SKM-1 treated with dmso at 0.1 percent for 144 hours (cell line): Measurements from ENCODE around the gene AHCYL2.
"Not testable (repeated sequence)": the region's sequence is repeated elsewhere in the genome, so short reads cannot be mapped to it uniquely, and the experiment has no call there.

Experiments
- DNase-seq: peaks from one replicate; lab custom pipeline; 2025; ENCODE audit not compliant: unreplicated experiment; lab: John Stamatoyannopoulos, UW

The AHCYL2 gene

GRCh38 chr7:129347330-129347729, 122.5 kb downstream of the AHCYL2 start:
- no peak for DNase-seq

DNA sequence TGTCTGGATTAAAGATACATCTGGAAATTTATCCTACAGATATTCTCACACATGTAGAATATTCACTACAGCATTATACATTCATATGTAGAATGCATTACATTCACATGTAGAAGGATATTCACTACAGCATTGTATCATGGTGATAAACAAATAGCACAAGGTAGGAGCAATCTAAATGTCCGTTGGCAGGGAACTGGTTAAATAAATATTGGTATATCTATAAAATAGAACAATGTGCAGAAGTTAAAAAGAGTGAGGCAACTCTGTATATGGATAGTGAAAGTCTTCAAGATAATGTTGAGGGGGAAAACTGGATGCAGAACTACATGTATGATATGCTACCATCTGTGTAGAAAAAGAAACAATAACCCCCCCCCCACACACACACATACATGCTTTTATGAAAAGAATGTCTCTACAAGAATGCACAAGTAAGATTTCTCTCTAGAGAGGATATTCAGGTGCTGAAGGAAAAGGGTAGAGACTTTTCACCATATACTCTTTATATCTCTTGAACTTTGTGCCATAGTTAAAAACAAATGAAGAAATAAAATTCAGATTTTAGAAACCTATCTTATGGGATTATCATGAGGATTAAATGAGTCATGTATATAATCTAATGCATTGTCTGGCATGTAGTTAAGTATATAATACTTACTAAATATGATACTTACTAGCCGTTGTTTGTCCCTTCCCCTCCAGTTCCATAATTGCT, 123.4 kb downstream of the AHCYL2 start:
- DNase-seq, result no peak

DNA sequence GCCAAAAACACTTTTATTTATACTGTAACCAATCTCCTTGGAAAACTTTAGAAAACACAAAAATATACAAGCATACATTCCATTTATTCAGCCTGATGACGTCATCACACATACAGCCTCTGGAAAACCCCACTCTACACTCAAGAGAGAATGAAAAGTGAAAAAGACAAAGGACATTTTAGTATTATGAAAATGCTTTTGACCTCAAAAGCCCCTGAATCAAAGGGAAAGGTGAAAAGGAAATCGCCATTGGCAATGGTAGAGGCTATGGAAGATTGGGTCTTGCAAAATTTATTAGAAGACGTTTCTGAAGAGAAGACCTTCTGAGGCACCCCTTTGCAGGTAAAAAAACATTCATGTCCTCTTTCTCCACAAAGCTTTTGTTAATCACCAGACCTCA, 126.5 kb downstream of the AHCYL2 start:
- no peak for DNase-seq

- DNase-seq, result not testable (repeated sequence)
These were observed 128.3 kb downstream of the AHCYL2 start for GRCh38 chr7:129353104-129353503.

- peak; percentile 50 for DNase-seq
These were observed 129.8 kb downstream of the AHCYL2 start for GRCh38 chr7:129354428-129355157.

- DNase-seq, result no peak
These were observed 131.3 kb downstream of the AHCYL2 start for GRCh38 chr7:129356176-129356575.

DNA sequence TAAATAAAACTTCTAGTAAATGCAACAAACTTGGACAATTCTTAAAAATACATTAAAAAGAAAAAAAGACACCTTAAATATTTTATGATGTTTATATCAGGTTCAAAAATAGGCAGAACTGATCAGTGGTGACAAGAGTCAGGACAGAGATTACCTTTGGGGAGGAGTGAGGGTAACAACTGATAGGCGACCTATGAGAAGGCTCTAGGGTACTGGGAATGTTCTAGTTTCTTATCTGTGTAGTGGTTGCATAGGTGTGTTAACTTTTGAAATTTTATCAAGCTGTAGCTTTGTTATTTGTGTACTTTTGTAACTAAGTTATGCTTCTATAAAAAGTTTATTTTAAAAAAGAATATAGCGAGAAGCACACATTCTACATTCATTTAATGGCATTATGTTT, 134.3 kb downstream of the AHCYL2 start:
- DNase-seq, result no peak

- no peak for DNase-seq
These were observed 134.8 kb downstream of the AHCYL2 start for GRCh38 chr7:129359638-129360037.

GRCh38 chr7:129361771-129362170, 136.9 kb downstream of the AHCYL2 start:
- no peak for DNase-seq

DNA sequence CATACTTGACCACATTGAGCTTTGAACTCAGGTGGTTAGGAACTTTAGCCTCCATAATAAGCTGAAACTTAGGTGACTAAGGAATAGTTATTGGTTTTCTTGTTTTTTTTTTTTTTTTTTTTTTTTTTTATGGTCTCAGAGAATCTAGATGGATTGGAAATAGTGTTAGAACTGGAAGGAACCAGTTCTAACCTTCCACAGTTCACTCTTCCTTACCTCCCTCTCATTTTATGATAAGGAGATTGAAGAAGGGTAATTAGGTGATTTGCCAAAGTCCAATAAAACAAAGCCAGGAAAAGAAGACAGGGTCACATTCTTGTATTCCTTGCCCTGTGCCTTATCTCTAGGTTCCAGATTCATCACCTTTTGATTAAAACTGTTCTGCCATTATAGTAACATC, 137.7 kb downstream of the AHCYL2 start:
- DNase-seq, result no peak

GRCh38 chr7:129367349-129367699, 142.5 kb downstream of the AHCYL2 start:
- no peak for DNase-seq

DNA sequence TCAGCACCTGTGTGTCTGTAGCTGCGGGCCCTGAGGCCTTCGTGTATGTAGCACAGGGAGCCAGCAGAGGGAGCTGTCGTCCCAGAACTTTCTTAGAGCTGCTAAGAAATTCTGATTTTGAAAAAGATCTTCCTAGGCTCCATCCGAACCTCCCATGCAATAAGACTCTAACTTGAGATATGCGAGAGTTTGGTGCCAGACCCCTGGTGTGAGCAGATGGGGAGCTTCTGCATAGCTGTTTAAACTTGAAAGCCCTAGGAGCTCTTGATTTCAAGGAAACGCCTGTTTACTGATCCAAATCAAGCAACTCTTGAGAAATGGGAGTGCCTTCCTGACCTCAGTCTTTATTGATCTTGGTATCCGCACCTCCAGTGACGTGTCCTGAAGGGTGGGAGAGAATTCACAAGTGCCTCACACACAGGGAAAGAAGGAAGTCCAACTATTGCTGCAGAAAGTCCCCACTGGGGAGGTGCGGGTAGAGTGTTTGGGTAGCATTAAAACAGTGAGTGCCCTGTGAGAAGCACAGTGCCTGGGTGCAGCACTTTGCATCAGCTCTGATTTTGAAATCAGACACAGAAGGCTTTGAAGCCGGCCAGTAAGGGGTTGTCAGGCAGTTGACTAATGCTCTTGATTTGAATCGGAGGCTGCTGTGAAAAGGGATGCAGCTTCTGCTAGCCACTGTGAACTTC, 143.0 kb downstream of the AHCYL2 start:
- DNase-seq, result peak; percentile 68

GRCh38 chr7:129368389-129368986, 143.7 kb downstream of the AHCYL2 start:
- no peak for DNase-seq

DNA sequence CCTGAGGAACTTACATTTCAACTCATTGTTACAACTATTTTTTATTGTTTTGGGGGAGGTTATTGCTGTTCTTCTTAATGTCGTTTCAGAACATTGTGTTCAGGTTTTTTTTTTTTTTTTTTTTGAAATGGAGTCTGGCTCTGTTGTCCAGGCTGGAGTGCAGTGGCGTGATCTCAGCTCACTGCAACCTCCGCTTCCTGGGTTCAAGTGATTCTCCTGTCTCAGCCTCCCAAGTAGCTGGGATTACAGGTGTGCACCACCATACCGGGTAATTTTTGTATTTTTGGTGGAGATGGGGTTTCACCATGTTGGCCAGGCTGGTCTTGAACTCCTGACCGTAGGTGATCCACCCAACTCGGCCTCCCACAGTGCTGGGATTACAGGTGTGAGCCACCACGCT, 144.6 kb downstream of the AHCYL2 start:
- not testable (repeated sequence) for DNase-seq

GRCh38 chr7:129370812-129371211, 146.0 kb downstream of the AHCYL2 start:
- DNase-seq, result no peak

- no peak for DNase-seq
These were observed 146.7 kb downstream of the AHCYL2 start for GRCh38 chr7:129371487-129371886.

DNA sequence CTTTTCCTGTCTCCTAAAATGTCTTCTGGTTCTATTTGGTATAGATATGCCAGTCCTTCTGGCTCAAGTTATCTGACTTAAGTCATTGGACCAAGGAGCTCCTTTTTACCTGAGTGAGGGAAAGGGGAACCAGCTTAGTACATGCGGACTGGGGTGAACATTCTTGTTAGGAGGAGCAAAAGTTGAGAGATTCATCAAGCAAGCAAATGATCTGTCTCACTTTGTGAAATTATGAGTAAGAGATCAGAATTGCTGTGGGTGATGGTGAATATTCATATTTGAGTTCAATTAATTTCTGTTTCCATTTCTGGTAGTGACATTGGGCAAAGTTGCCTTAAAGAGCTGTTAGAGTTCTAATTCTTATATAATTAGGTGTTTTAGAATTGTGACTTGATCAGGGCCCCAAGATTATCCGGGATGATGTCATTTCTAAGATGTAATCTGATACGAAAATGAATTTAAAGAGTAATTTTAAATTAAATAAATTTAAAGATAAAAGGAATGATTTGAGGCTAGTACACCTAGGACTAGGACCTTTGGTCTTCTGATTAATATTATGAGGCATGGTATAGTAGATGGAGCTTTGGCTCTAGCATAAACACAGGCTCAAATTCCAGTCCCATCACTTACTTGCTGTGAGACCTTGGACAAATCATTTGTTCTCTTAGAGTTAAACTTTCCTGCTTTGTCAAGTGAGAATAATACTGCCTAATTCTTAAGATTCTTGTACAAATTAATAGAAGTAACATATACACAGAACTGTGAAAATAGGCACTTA, 149.0 kb downstream of the AHCYL2 start:
- DNase-seq, result no peak

DNA sequence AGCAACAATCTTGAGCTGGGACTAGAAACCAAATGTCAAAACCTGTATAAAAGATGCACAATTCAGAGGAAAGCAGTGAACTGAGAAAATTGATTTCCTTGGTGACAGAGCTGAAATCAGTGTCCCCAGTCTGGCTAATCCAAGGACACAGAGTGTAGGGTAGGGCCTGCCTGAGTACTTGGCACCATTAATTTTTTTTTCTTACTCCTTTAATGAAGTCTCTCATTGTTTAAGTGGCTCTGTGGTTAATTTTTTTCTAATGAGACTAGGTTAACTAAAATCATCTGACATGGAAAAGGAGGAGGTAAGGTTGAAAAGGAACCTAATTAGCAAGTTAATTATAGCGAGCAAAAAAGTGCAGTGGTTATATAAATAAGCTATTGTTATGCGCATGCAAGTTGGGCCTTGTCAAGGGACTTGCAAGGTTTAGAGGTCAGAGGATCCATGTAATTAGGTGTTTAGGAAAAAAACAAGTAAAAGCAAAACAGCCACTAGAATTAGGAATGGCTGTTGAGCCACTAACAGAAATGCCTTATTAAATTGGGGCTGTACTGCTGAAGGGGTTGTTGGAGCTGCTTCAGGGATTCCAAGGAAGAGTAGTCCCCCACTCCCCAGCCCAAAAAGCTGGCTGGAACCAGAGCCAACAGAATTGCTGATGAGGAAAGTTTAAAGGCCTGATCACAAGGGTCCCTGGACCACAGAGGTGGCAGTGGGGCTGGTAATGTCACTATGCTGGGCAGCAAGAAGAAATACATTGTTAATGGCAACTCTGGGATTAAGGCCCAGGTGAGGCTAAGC, 150.5 kb downstream of the AHCYL2 start:
- no peak for DNase-seq

DNA sequence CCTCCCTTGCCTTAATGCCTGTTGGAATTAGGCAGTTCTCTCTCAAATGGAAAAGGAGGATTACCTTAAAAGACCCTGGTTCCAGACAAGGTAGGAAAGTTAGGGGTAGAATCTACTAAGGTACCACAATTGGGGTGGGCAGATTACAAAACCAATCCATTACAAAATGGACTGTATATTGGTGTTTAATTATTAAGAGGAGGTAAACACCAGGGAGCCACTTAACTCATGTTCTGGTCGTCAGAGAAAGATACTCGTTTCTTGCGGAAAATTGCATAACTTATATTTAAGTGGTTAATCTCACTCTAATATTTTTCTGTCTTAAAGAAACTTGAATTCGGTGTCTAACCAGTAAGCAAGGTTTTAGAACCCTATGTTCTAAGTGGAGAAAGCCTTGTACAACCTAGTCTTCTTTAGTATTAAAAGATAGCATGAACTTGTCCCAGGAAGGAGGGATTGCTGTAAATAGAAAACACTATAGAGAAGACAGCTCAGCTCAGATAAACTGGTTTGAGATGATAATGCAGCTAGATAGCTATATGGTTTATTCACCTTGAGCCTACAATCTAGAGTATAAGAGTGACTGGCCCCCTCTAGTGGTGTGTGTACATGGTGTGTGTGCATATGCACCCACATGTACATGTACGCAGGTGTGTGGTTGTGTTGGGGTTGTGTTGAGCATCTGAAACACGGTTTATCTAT, 151.4 kb downstream of the AHCYL2 start:
- DNase-seq, result no peak
